ENCODE data around the gene PTAFR.
A peak's percentile ranks its signal among the peaks of the same experiment; 100 is the strongest.

PTAFR gene

DNA sequence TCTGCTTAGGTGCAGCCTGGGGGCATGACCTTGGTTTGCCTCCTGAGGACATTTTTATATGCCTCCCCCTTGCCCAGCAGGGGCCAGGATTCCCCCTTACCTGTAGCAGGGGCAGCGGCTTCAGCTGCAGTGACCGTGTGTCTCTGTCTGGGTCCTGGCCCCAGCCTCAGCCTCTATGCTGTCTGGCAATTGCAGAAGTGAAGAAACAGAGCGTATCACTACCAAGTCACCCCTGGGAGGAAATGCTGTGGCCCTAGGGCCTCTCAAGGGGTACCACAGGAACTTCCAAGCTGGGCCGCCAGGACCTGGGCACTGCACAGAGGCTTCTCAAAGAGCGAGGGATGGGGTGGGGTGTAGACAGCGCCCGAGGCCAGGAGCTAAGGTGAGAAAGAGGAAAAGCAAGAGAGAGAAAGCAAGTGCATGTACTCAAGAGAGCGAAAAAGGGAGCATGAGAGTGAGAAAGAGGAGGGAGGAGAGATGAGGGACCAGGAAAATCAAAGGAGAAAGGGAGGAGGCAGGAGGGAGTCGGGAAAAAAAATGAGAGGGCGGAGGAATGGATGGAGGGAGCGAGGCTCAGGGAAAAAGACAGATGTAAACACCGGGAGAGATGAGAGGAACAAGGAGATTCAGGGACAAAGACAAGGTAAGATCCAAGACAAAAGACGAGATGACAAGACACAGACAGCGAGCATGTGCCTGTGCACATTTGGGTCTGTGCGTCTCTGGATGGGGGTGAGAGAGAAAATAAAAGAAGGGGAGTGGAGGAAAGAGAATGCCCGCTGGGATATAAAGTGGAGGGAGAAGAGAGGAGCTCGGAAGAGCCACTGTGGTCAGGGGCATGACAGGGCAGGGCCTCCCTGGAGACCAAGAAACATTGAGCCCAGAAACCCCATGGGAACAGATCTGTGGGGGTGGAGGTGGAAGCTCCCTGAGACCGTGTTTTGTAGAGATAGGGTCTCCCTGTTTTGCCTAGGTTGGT lies at the start of gene PTAFR:
TSS of gene PTAFR (minus strand) at position 199 of the 979 bp plus-strand sequence. CDS start 25,669 bp downstream, outside the sequence.
- peak within 1 kb of the TSS; percentile 51; the same call in 1 of the 2 replicates for H3K9ac ChIP-seq
- no peak for TF ChIP-seq Cebpa-rat (IDR thresholded peaks at IDR 0.05)
- H3K36me3 ChIP-seq = no peaks in the 10 kb centered on the region
- H3K9me3 ChIP-seq = no peaks in the 10 kb centered on the region
- peak within 1 kb of the TSS; percentile 97 for H3K4me2 ChIP-seq
- peaks cover 21% of the 10 kb centered on the region for H4K20me1 ChIP-seq
- H3K27me3 ChIP-seq = no peaks in the 10 kb centered on the region
- peaks cover 86% of the 10 kb centered on the region for H3K4me1 ChIP-seq
- 0 out of 2 replicates have a peak within 1 kb of the TSS, but pooled peaks have one; percentile 28 for H3K27ac ChIP-seq
- peak within 1 kb of the TSS; percentile 52 for H3K4me3 ChIP-seq

- Histone ChIP-seq H4K20me1 (peaks cover 31% of the 10 kb centered on the region), H3K9me3 (no peaks in the 10 kb centered on the region), H3K4me1 (peaks cover 23% of the 10 kb centered on the region), H3K36me3 (peaks cover 70% of the 10 kb centered on the region), H3K4me2 (no peak overlapping the region), H3K9ac (no peak overlapping the region), H3K27ac (no peak overlapping the region), H3K4me3 (no peak overlapping the region), H3K27me3 (no peaks in the 10 kb centered on the region)
- TF ChIP-seq Cebpa-rat (IDR thresholded peaks at IDR 0.05) = no peak
Measured at GRCh38 chr1:28213315-28213714, 36.8 kb upstream of the PTAFR start.

DNA sequence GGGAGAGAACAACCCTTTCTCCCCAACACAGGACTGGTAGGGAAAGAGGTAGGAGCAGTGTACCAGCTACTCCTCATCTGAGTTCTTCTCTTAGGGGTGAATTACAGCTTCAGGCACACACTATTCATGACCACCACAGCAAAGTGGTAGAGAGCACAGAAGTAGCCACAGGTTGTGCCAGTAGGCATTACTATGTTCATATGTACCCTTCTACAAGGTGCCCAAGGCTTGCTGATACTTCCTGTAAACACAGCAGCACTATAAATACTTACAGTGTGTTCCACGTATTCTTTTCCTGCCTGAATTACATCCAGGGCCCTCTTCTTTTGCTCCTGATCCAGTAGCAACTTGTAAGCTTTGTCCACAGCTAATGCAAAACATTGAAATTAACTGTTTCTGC lies 33.2 kb upstream of the PTAFR start:
- Histone ChIP-seq H3K4me2 (no peak overlapping the region), H3K4me1 (no peaks in the 10 kb centered on the region), H3K27ac (no peak overlapping the region), H3K9ac (no peak overlapping the region), H3K36me3 (peaks cover 94% of the 10 kb centered on the region), H3K4me3 (no peak overlapping the region), H3K9me3 (no peaks in the 10 kb centered on the region), H3K27me3 (no peaks in the 10 kb centered on the region), H4K20me1 (peaks cover 25% of the 10 kb centered on the region)
- TF ChIP-seq Cebpa-rat (IDR thresholded peaks at IDR 0.05) = no peak

- no peak overlapping the region for H3K9ac ChIP-seq
- no peaks in the 10 kb centered on the region for H3K4me1 ChIP-seq
- no peaks in the 10 kb centered on the region for H3K27me3 ChIP-seq
- peaks cover 96% of the 10 kb centered on the region for H3K36me3 ChIP-seq
- no peak overlapping the region for H3K4me2 ChIP-seq
- peaks cover 25% of the 10 kb centered on the region for H4K20me1 ChIP-seq
- no peaks in the 10 kb centered on the region for H3K9me3 ChIP-seq
- no peak for TF ChIP-seq Cebpa-rat (IDR thresholded peaks at IDR 0.05)
- H3K4me3 ChIP-seq = no peak overlapping the region
- no peak overlapping the region for H3K27ac ChIP-seq
Measured at GRCh38 chr1:28208818-28209441, 32.4 kb upstream of the PTAFR start.

DNA sequence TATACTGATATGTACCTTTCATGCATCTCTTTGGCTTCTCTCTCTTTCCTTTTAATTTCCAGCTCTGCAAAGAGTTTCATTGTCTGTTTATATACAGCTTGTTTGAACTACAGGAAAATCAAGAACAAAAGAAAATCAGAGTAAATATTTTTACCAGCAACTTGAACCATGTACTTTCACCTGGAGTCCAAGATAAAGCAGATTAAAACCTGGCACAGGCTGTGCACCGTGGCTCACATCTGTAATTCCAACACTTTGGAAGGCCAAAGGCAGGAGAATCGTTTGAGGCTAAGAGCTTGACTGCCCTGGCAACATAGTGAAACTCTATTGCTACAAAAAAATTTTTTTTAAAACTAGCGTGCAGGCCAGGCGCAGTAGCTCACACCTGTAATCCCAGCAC lies 28.8 kb upstream of the PTAFR start:
- no peaks in the 10 kb centered on the region for H3K27me3 ChIP-seq
- H3K27ac ChIP-seq = no peak overlapping the region
- H3K4me1 ChIP-seq = peaks cover 3% of the 10 kb centered on the region
- no peaks in the 10 kb centered on the region for H3K9me3 ChIP-seq
- H3K36me3 ChIP-seq = peaks cover 100% of the 10 kb centered on the region
- H3K4me2 ChIP-seq = no peak overlapping the region
- H3K4me3 ChIP-seq = no peak overlapping the region
- TF ChIP-seq Cebpa-rat (IDR thresholded peaks at IDR 0.05) = no peak
- H4K20me1 ChIP-seq = peaks cover 19% of the 10 kb centered on the region
- no peak overlapping the region for H3K9ac ChIP-seq

GRCh38 chr1:28200234-28200873 lies 23.9 kb upstream of the PTAFR start:
- Histone ChIP-seq H4K20me1 (peaks cover 26% of the 10 kb centered on the region), H3K4me1 (peaks cover 46% of the 10 kb centered on the region), H3K4me2 (0 out of 2 replicates have a peak overlapping the region, but pooled peaks have one; percentile 18), H3K27ac (no peak overlapping the region), H3K9ac (no peak overlapping the region), H3K4me3 (no peak overlapping the region), H3K36me3 (peaks cover 77% of the 10 kb centered on the region), H3K9me3 (no peaks in the 10 kb centered on the region), H3K27me3 (no peaks in the 10 kb centered on the region)
- TF ChIP-seq Cebpa-rat (IDR thresholded peaks at IDR 0.05) = no peak

DNA sequence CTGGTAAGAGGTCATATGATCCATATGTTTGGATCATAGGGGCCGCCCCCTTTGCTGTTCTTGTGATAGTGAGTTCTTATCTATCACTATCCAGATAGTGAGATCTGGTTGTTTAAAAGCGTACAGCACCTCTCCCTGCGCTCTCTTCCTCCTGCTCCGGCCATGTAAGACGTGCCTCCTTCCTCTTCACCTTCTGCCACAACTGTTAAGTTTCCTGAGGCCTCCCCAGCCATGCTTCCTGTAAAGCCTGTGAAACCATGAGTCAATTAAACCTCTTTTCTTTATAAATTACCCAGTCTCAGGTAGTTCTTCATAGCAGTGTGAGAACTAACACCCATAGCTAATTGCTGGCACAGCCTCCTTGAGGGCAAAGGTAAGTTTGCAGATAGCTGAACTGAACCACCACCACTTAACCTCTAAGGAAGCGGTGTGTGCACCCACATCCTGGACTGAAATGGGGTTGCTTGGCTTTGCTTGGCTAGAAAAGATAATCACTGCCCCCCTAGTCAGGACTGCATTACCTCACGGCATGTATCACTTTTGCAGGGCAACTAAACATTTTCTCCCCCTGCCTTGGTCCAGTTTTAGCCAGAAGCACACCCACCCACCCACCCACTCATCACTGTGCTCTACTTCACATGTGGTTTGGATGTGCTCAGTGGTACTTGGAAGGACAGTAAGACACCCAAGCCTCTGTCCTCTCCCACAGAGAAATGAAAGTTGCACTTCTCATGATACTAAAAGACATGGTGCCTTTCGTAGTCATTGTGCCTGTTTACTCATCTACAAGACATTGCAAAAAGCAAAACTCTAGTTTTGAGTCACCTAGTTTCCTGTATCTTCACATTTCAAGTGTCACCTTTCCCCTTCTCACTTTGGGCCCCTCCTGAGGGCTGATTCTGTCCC lies 23.1 kb upstream of the PTAFR start:
- H3K4me3 ChIP-seq = no peak overlapping the region
- peak overlapping the region; percentile 37 for H3K4me2 ChIP-seq
- TF ChIP-seq Cebpa-rat (IDR thresholded peaks at IDR 0.05) = no peak
- H4K20me1 ChIP-seq = peaks cover 26% of the 10 kb centered on the region
- no peaks in the 10 kb centered on the region for H3K9me3 ChIP-seq
- no peak overlapping the region; the same call in 1 of the 2 replicates for H3K9ac ChIP-seq
- H3K27ac ChIP-seq = no peak overlapping the region
- H3K27me3 ChIP-seq = no peaks in the 10 kb centered on the region
- peaks cover 69% of the 10 kb centered on the region for H3K36me3 ChIP-seq
- H3K4me1 ChIP-seq = peaks cover 46% of the 10 kb centered on the region

DNA sequence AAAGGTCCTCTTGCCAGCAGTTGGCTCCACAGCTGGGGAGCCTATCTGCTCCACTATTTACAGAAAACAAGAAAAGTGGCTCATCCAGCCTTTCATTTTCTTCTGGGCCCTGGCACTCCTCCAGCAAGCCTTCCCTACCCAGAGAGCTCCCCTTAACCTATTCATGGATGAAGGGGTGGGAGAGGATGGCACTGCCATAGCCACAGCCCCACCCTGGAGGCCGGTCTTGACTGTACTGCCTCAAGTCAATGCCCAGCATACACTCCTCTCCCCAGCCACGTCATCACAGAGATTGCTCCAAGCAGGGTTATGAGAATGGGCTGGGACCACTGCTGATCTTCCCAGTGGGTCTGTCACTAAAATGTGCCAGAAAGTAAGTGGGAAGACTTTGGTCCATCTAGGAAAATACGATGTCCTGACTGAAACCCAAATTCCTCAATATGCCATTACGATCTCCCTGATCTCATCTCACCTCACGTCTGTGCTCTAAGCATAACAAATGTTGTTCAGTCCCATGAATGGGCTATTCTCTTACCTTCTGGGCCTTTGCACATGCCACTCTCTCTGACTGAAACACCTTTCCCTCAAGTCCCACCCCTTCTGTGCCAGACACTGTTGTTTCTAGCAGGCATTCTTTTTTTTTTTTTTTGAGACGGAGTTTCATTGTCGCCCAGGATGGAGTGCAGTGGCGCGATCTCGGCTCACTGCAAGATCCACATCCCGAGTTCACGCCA lies 21.4 kb upstream of the PTAFR start:
- H4K20me1 ChIP-seq = peaks cover 26% of the 10 kb centered on the region
- no peaks in the 10 kb centered on the region for H3K27me3 ChIP-seq
- H3K9ac ChIP-seq = 0 out of 2 replicates have a peak overlapping the region, but pooled peaks have one; percentile 29
- no peak overlapping the region for H3K4me3 ChIP-seq
- H3K4me2 ChIP-seq = peak overlapping the region; percentile 77
- H3K4me1 ChIP-seq = peaks cover 56% of the 10 kb centered on the region
- H3K27ac ChIP-seq = peak overlapping the region; percentile 18; the same call in 1 of the 2 replicates
- peaks cover 52% of the 10 kb centered on the region for H3K36me3 ChIP-seq
- TF ChIP-seq Cebpa-rat (IDR thresholded peaks at IDR 0.05) = no peak
- H3K9me3 ChIP-seq = no peaks in the 10 kb centered on the region
